PC-9 (cell line): Measurements from ENCODE around the gene SEL1L2.

Experiments used
- EZH2 ChIP-seq: fragments of 200-600 bp; sonication (generic); IDR thresholded peaks from 2 replicates; pipeline ENCODE4 v1.8.0; 2017; ENCODE audit warnings: antibody characterized with exemption, low read depth
- TF ChIP-seq, protein P1 (sequence below): fragments of 200-600 bp; sonication (generic); conservative IDR thresholded peaks from 2 replicates; pipeline ENCODE4 v1.6.1; 2017; ENCODE audit warnings: mixed run types, antibody characterized with exemption, mild to moderate bottlenecking, moderate library complexity

- TF ChIP-seq, protein P1, sequence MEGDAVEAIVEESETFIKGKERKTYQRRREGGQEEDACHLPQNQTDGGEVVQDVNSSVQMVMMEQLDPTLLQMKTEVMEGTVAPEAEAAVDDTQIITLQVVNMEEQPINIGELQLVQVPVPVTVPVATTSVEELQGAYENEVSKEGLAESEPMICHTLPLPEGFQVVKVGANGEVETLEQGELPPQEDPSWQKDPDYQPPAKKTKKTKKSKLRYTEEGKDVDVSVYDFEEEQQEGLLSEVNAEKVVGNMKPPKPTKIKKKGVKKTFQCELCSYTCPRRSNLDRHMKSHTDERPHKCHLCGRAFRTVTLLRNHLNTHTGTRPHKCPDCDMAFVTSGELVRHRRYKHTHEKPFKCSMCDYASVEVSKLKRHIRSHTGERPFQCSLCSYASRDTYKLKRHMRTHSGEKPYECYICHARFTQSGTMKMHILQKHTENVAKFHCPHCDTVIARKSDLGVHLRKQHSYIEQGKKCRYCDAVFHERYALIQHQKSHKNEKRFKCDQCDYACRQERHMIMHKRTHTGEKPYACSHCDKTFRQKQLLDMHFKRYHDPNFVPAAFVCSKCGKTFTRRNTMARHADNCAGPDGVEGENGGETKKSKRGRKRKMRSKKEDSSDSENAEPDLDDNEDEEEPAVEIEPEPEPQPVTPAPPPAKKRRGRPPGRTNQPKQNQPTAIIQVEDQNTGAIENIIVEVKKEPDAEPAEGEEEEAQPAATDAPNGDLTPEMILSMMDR = no peak
- no peak for TF ChIP-seq EZH2
Observed at GRCh38 chr20:13858439-13858838, 132.0 kb downstream of the SEL1L2 start.
